Amniotic epithelial cell (primary cell): Measurements from ENCODE around the gene PRSS53.

Source experiments
- DNase-seq: peaks from one replicate; pipeline ENCODE4 v3.0.0-alpha.2; 2010; ENCODE audit warnings: low read depth

The PRSS53 gene

DNA sequence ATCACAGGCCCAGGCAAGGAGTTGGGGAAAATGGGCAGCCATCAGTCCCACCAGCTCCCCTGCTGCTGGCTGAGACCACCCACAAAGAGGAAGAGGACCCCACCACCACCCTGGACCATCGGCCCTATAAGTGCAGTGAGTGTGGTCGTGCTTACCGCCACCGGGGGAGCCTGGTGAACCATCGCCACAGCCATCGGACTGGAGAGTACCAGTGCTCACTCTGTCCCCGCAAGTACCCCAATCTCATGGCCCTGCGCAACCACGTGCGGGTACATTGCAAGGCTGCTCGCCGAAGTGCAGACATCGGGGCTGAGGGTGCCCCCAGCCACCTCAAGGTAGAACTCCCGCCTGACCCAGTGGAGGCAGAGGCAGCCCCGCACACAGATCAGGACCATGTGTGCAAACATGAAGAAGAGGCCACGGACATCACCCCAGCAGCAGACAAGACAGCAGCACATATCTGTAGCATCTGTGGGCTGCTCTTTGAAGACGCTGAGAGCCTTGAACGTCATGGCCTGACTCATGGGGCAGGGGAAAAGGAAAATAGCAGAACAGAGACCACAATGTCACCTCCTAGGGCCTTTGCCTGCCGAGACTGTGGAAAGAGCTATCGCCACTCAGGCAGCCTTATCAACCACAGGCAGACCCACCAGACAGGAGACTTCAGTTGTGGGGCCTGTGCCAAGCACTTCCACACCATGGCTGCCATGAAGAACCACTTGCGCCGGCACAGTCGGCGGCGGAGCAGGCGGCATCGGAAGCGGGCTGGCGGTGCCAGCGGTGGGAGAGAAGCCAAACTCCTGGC, 10.9 kb downstream of the PRSS53 start:
- no peak for DNase-seq

DNA sequence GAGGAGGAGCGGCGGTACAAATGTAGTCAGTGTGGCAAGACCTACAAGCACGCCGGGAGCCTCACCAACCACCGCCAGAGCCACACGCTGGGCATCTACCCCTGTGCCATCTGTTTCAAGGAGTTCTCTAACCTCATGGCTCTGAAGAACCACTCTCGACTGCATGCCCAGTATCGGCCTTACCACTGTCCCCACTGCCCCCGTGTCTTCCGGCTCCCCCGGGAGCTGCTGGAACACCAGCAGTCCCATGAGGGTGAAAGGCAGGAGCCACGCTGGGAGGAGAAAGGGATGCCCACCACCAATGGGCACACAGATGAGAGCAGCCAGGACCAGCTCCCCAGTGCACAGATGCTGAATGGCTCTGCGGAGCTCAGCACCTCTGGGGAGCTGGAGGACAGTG, 11.7 kb downstream of the PRSS53 start:
- no peak for DNase-seq

DNA sequence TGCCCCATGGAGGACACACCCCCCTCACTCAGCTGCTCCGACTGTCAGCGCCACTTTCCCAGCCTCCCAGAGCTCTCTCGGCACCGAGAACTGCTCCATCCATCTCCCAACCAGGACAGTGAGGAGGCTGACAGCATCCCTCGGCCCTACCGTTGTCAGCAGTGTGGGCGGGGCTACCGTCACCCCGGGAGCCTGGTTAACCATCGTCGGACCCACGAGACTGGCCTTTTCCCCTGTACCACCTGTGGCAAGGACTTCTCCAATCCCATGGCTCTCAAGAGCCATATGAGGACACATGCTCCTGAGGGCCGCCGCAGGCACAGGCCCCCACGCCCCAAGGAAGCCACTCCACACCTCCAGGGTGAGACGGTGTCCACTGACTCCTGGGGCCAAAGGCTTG, 12.4 kb downstream of the PRSS53 start:
- no peak for DNase-seq

DNA sequence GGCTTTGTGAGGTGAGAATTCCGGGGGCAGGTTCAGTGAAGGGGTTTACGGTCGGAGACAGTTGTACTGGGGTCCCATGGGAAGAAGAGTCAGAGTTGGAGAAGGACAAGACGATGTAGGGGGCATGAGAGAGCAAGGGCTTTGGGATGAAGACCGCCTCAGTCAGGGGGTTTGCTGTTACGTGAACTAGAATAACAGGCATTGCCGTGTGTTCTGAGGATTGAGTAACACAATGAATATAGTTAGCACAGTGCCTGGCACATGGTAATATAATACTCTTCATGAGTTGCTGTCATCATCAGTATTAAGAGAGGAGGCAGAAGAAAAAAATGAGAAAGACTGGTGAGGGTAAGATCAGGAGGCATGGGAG, 13.9 kb downstream of the PRSS53 start:
- DNase-seq: peak; percentile 18

DNA sequence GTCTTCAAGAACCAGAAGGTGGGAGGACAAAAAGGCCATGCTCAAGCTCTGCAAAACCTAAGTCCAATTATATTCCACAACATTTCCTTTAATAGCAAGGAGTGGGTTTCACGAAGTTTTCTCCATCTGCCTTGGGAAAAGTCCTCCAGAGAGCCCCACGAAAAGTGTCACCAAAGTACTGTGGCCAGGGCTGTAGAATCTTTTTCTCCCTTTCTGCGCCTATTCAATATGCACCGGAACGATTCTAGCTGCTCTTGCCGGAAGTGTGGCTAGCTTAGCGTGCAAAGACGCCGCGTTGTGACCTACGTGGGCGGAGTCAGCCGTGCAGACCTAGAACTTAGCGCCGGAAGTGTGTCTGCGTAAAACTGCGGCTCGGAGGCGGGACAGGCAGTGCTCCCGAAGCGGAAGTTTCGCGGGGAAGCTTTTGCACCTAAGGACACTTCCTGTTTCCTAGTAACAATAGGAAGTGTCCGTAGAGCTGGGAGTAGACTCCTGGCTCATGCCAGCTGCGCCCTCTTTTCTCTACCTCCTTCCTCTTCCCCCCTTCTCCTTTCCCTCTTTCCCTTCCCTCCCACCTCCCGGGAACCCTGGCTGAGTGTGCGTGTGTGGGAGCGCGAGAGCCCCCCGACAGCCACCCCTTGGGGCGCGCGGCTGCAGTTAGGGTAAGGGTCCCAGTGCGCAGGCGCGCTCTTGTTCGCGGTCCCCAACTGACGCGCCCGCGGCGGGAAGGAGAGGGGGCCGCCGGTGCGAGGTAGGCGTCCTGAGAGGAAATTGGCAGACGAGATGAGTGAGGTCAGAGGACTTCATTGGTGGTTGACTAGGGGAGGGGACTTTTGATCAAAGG, 14.6 kb downstream of the PRSS53 start, which contains the start of the genes ZNF646 and ZNF668:
TSS of gene ZNF646 (plus strand) at position 453 of the 844 bp plus-strand sequence. CDS start 1,903 bp downstream, outside the sequence.
TSS of gene ZNF668 (minus strand) at position 271 of the 844 bp plus-strand sequence. CDS start 9,781 bp downstream, outside the sequence.
- DNase-seq: peak; percentile 99

DNA sequence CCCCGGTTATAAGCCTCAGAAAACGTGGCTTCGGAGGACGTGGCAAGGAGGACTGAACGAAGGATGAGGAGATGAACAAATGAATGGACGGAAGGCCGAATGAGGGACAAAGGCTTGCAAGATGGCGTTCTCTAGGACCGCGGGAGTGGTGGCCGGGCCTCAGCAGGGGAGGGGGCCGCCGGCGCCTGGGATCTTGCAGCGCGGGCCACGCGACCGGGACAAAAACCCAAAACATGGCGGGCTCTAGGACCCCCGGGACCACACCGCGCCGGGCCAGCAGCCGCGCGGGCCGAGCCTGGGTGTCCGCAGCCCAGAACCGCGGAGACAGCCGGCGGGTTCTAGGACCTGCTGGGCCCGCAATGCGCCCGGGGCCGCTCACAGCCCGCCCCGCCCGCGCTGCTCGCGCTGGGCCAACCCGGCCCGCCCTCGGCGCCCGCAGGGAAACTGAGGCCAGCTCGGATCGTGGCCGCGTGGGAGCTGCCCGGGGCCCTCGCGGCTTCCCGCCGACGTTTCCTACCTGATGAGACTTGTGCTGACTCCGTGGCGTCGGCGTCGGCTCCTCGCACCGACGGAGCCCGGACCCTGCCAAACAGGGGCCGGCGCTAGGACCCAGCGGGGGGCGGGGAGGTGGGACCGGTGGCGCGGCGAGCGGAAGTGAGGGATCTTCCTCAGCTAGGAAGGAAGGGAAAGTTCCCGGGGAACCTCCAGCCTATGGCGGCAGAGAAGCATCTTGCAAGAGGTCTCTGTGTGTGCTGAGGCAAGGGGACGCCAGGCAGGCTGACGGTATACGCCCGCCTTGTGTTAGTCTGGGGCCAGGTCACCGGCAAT, 15.4 kb downstream of the PRSS53 start:
- DNase-seq: peak; percentile 90

DNA sequence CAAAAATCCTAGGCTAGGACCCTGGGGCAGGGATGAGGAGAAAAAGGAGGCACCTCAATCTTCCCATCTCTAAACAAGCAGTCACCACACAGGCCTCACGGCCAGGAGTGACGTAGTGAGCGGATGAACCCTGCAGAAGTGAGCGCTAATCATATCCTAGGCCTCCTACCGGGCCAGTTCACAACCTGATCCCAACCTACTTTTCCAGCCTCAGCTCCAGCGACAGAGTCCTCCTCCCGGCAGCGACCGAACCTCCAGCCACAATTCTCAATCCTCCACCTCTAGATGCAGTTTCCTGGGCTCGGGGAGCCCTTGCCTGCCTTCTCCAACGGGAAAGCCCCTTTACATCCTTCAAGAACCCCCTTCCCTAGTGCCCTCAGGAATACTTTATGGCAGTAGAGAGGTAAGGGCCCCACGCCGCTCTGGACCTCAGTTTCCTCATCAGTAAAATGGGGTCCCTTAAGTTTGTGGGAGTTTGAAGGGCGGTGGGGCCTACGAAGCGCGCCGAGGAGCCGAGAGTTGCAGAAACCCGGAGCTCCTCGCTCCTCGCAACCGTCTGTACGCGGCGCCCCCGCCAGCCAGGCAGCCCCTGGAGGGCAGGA, 16.1 kb downstream of the PRSS53 start:
- peak; percentile 47 for DNase-seq

DNA sequence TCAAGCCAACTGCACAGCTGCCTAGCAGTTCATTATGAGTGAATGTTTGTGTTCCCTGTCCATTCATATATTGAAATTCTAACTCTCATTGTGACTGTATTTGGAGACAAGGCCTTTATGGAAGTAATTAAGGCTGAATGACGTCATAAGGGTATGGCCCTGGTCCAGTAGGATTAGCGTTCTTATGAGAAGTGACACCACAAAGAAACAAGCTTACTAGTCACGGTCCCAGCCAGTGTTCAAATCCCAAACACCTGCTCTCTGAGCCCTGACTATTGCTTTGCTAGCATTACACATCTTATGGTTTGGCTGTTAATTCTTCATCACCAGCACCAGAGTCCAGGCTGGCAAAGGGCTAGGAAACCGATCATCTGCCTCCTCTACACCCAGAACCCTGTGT, 16.9 kb downstream of the PRSS53 start:
- DNase-seq: peak; percentile 64

DNA sequence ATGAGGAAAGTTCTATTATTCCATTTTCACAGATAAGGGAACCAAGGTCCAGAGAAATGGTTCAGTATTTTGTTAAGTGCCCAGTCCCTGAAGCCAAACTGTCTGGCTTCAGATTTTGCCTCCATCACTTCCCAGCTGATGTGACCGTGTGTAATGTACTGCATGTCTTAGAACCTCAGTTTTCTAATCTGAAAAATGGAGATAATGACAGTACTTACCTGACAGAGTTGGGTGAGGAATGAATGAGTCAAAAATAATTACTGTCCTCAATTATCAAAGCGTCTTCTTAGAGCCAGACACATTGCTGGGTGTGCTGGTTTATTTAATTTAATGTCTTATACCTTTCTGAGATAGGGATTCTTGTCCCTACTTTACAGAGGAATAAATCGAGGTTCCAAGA, 21.4 kb downstream of the PRSS53 start:
- no peak for DNase-seq

DNA sequence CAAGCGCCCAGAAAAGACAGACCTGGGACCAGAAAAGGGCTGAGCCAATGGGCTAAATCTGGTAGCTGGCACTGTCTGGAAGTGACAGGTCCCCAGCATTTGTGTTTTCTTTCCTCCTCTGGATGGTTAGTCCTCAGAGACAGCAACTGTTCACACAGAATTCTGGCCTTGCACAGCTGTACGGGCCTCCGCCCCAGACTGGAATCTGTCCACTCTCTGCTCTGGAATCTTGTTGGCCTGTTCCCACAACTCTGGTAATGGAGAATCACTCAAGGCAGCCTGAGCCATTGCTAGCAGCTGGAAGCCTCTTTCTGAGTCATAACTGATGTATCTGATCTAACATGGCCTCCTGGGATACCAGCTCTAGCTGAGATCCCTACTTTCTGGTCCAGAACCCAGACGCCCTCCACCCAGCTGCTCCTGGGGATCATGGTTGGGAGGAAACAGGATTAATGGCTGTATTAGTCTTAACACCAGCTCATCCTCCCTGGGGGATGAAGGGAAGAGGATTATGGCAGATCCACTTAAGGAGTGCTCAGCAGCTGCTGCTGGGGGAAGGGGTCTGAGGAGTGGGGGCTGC, 23.8 kb downstream of the PRSS53 start:
- DNase-seq: peak; percentile 93

DNA sequence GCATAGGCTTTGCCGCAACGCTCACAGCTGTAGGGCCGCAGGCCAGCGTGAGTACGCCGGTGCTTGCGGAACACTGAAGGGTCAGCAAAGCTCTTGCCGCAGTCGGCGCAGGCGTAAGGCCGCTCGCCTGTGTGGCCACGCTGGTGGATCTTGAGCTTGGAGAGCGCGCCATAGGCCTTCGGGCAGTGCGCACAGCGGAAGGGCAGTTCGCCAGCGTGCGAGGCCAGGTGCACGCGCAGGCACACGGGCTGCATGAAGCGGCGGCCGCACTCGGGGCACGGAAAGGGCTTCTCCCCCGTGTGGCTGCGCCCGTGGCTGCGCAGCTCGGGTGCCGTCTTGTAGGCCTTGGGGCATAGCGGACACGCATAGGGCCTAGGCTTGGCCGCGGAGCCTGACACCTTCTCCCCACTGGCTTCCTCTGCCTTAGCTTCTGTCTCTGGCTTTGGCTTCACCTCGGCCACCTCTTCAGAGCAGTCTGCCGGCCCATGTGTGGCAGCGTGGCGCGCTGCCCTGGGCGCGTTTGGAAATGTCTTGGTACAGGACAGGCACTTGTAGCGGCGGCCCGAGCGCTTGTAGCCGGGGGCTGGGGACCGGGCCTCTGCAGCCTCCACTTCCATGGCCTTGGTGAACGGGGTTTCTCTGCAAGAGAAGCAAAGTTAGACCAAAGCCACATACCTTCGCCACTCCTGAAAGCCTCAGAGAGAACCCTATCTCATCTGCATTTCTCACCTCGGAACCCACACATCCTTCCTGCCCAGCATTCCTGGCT, 24.7 kb downstream of the PRSS53 start:
- DNase-seq: peak; percentile 26

DNA sequence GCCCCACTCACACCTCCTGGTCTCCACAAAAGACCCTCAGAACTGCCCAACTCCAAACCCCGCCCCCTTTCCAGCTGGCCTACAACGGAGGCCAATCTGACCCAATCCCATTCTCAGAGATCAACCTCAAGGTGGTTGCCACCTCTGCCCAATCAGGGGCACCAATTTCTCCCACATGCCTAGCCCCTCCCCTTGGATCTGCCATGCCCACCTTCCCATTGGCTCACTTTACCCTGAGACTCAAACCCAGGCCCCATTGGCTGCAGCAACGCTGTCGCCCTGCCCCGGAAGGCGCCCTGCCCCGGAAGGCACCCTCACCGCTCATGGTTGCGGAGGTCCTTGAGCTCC, 25.3 kb downstream of the PRSS53 start:
- no peak for DNase-seq

DNA sequence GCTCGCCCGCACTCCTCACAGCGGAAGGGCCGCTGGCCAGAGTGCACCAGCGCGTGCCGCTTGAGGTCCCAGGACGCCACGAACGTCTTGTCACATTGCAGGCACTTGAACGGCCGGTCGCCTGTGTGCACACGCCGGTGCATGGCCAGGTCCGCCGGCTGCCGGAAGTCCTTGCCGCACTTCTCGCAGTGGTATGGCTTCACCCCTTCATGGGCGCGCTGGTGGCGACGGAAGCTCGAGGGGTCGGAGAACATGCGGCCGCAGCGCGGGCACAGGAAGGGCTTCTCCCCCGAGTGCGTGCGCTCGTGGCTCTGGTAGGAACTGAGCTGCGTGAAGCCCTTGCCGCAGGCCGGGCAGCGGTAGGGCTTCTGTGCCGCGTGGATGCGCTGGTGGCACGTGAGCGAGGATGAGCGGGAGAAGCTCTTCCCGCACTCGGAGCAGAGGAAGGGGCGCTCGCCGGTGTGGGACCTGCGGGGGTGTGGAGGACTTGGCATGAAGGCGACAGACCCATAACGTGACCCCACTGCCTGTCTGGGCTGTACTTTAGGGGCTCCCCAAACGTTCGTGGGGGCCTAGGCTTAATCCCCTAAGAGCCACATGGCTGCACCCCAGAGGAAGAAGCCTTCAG, 26.8 kb downstream of the PRSS53 start:
- no peak for DNase-seq

DNA sequence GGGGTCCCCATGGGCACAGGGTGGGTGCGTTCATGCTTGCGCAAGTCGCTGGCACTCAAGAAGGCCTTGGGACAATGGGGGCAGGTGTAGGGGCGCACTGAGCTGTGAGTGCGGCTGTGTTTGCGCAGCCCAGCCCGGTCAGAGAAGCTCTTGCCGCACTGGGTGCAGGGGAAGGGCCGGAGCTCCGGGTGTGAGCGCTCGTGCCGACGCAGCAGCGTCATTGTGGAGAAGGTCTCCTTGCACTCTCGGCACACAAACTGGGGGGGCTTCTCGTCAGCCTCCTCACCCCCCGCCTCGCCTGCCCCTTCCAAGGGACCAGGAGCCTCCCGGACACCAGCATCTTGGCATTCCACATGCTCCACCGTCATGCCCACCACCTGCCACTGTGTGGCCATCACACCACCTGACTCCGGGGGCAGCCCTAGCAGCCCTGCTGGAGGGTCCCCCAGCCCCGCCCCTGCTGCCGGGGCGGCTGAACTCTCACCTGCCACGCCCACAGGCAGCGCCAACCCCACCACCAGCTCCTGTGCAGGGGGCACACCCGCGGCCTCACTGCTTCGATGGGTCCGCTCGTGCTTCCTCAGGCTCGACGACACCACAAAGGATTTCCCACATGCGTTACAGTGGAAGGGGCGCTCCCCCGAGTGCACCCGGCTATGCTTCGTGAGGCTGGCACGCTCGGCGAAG, 27.5 kb downstream of the PRSS53 start:
- no peak for DNase-seq

DNA sequence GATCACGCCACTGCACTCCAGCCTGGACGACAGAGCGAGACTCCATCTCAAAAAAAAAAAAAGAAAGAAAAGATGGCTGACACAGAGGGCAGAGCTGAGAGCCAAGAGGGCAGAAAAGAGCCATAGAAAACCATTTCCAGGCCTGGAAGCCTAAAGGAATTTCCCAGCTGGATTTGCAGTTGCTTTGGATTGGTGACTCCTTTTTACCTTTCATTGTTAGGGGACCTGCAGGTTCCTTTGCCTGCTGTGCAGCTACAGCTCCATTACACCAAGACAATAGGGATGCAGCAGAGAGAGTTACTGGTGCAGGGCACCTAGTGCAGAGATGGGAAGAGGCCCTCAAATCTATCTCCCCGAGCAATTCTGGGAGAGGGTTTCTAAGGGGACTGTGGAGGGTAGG, 33.1 kb downstream of the PRSS53 start:
- DNase-seq: no peak

DNA sequence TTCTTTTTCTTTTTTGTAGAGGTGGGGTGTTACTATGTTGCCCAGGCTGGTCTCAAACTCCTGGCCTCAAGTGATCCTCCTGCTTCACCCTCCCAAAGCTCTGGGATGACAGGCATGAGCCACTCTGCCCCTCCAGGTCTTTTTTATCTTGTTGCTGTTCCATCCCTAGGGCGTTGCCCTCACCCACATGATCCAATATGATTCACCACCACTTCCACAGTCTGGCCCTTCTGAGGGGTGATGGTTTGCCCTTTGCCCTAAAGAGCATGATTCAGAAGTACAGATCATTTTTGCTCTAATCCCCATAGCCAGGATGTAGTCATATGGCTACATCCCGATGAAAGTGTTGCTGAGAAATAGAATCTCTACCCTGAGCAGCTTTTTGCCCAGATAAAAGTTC, 36.6 kb downstream of the PRSS53 start:
- DNase-seq: peak; percentile 98

DNA sequence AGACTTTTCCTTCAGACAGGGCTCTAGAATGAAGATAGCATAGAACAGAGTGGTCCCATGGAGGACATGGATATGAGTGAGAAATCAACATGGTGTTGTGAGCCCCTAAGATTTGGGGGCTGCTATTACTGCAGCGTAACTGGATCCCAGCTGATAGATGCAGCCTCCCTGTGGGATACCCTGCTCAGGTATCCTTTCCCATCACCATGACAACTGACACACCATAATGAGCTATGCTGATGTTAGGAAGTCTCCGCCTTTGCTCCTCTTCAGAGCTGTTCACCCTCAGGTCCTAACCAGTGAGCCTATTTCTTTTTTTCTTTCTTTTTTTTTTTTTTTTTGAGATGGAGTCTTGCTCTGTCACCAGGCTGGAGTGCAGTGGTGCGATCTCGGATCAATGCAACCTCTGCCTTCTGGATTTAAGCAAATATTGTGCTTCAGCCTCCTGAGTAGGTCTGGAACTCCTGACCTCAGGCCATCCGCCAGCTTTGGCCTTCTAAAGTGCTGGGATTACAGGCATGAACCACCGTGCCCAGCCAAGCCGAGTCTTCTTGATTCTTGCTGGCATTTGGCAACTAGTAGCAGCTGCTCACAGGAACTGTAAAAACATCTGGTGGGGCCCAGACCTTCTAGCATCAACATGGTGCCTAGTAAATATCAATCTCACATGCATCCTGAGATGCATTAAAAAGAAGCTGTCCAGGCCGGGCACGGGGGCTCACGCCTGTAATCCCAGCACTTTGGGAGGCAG, 38.3 kb downstream of the PRSS53 start:
- no peak for DNase-seq

DNA sequence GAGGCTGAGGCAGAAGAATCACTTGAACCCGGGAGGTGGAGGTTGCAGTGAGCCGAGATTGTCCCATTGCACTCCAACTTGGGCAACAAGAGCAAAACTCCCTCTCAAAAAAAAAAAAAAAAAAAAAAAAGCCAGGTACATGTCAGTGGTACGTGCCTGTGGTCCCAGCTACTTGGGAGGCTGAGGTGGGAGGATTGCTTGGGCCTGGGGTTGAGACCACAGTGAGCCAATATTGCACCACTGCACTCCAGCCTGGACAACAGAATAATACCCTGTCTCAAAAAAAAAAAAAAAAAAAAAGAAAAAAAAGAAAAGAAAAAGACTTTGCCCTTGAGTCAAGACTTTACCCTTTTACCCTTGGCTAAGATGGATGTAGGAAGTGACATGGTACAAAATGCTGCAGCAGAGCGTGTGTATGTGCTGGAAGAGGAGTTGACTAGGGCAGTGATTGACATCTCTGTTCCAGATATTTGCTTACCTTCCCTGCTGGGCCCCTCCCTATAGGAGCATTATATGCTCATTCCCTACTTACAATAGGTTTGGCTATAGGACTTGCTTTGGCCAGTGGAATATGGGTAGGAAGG, 44.8 kb downstream of the PRSS53 start:
- DNase-seq: no peak

DNA sequence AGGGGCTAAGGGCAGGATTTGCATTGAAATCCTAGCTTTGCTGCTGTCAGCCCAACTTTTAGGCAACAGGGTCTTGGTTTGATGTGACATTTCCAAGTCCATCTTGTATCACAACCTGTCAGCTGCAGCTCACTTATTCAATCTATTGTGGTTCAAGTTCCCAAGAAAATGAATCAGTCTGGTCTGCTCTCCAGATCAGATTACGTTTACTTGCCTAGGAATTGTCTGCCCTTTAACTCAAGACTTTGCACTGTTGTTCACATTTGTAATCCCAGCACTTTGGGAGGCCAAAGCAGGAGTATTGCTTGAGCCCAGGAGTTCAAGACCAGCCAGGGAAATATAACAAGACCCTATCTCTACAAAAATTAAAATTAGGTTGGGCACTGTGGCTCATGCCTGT, 45.4 kb downstream of the PRSS53 start:
- DNase-seq: no peak
